Measurements from ENCODE around the gene CEP192. TPM values are rescaled to one million over a fixed set of nuclear protein-coding genes. Genes with fewer than 3 reads are reported as not detected.

The CEP192 gene
- polyA plus RNA-seq, 3 donors = 3.0 to 29.6 (median 3.7) TPM

DNA sequence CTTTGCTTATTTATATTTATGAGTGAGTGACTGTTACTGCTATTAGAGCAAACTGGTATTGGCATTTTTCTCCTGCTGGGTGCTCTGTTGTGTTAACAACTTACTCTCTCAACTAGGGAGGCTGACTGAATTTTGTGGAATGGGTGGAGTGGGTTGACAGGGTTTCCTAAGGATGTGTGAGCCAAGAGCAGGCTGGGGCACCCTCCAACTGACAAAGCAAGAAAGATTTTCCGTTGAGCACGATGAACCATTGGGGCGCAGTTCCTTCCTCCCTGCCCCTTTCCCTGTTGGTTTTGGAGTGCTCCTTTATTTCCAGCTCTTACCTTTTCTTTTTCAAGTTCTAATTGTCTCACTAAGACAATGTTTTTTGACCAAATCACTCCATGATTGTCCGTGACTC is 23.0 kb upstream of the CEP192 start:
- Mint-ChIP-seq H3K4me1 (no peaks in the 10 kb centered on the region), H3K9me3 (no peaks in the 10 kb centered on the region), H3K36me3 (peaks cover 39 to 81% of the 10 kb centered on the region in 2 donors), H3K27me3 (ENCODE audit: low read depth in 3 of 3) (no peaks in the 10 kb centered on the region), H3K27ac (no peak overlapping the region), H3K4me3 (no peak overlapping the region)
- Histone ChIP-seq H3K9ac (ENCODE audit: insufficient read depth, low read length, poor library complexity, severe bottlenecking) (no peak overlapping the region), H3K27me3 (ENCODE audit: control insufficient read depth in 2 of 2, insufficient read depth in 2 of 2, low read length in 2 of 2) (no peaks in the 10 kb centered on the region), H3K79me2 (ENCODE audit: insufficient read depth, low read length) (peaks cover 4% of the 10 kb centered on the region), H3K27ac (ENCODE audit: low read depth in 1 of 2, low read length in 2 of 2) (no peak overlapping the region), H4K20me1 (ENCODE audit: insufficient read depth, low read length) (no peaks in the 10 kb centered on the region), H3K4me3 (replicated peaks in 1 of 3; ENCODE audit: low read depth in 2 of 3, low read length in 3 of 3) (no peak overlapping the region), H2AFZ (ENCODE audit: insufficient read depth, low read depth, low read length, poor library complexity, severe bottlenecking) (no peak overlapping the region), H3K36me3 (replicated peaks in 1 of 2; ENCODE audit: control insufficient read depth in 1 of 2, insufficient read depth in 2 of 2, low read length in 2 of 2) (peaks cover 44 to 66% of the 10 kb centered on the region in 2 donors), H3K9me3 (replicated peaks in 1 of 2; ENCODE audit: control insufficient read depth in 1 of 2, insufficient read depth in 1 of 2, low read length in 2 of 2) (no peaks in the 10 kb centered on the region), H3K4me2 (replicated peaks; ENCODE audit: extremely low read depth, low read length, poor library complexity, severe bottlenecking) (no peak overlapping the region), H3K4me1 (ENCODE audit: control insufficient read depth in 1 of 2, insufficient read depth in 2 of 2, low read length in 2 of 2) (peaks cover 0 to 2% of the 10 kb centered on the region in 2 donors)
- DNase-seq = no peak
- TF ChIP-seq, protein P1, sequence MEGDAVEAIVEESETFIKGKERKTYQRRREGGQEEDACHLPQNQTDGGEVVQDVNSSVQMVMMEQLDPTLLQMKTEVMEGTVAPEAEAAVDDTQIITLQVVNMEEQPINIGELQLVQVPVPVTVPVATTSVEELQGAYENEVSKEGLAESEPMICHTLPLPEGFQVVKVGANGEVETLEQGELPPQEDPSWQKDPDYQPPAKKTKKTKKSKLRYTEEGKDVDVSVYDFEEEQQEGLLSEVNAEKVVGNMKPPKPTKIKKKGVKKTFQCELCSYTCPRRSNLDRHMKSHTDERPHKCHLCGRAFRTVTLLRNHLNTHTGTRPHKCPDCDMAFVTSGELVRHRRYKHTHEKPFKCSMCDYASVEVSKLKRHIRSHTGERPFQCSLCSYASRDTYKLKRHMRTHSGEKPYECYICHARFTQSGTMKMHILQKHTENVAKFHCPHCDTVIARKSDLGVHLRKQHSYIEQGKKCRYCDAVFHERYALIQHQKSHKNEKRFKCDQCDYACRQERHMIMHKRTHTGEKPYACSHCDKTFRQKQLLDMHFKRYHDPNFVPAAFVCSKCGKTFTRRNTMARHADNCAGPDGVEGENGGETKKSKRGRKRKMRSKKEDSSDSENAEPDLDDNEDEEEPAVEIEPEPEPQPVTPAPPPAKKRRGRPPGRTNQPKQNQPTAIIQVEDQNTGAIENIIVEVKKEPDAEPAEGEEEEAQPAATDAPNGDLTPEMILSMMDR (IDR thresholded peaks at IDR 0.05) = no peak
- intact Hi-C loops (cut with micrococcal nuclease) = no loop called here
- 96% methylated on average over 3 of the region's 4 CpGs for WGBS (ENCODE audit: insufficient coverage)

DNA sequence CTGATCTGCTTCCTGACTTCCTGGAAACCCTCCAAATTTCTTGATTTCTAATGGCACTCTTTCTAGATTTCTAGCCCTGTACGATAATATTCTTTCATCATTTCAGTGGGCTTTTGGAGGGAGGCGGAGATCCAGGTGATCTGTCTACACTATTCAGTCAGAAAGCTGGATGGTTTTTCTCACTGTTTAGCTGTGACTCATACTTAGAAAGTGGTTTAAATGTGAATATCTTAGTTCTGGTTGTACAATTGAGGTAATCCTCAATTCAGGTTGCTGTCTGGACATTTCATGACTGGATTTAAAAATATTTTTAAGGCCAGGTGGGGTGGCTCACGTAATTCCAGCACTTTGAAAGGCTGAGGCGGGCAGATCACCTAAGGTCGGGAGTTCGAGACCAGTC is 22.5 kb upstream of the CEP192 start:
- H3K27ac ChIP-seq (ENCODE audit: low read depth in 1 of 2, low read length in 2 of 2) = no peak overlapping the region
- peaks cover 0 to 2% of the 10 kb centered on the region in 2 donors for H3K4me1 ChIP-seq (ENCODE audit: control insufficient read depth in 1 of 2, insufficient read depth in 2 of 2, low read length in 2 of 2)
- no peaks in the 10 kb centered on the region for H4K20me1 ChIP-seq (ENCODE audit: insufficient read depth, low read length)
- H3K79me2 ChIP-seq (ENCODE audit: insufficient read depth, low read length) = peaks cover 4% of the 10 kb centered on the region
- no peak overlapping the region for H2AFZ ChIP-seq (ENCODE audit: insufficient read depth, low read depth, low read length, poor library complexity, severe bottlenecking)
- no peak overlapping the region for H3K4me3 Mint-ChIP-seq
- peaks cover 34 to 80% of the 10 kb centered on the region in 2 donors for H3K36me3 Mint-ChIP-seq
- H3K27me3 ChIP-seq (ENCODE audit: control insufficient read depth in 2 of 2, insufficient read depth in 2 of 2, low read length in 2 of 2) = no peaks in the 10 kb centered on the region
- peak overlapping the region in 2 of 7 donors; percentile 54 to 68 for H3K27ac Mint-ChIP-seq
- no peak overlapping the region for H3K4me3 ChIP-seq (replicated peaks in 1 of 3; ENCODE audit: low read depth in 2 of 3, low read length in 3 of 3)
- DNase-seq = no peak
- H3K27me3 Mint-ChIP-seq (ENCODE audit: low read depth in 3 of 3) = no peaks in the 10 kb centered on the region
- no peak overlapping the region for H3K4me2 ChIP-seq (replicated peaks; ENCODE audit: extremely low read depth, low read length, poor library complexity, severe bottlenecking)
- H3K36me3 ChIP-seq (replicated peaks in 1 of 2; ENCODE audit: control insufficient read depth in 1 of 2, insufficient read depth in 2 of 2, low read length in 2 of 2) = peaks cover 44 to 66% of the 10 kb centered on the region in 2 donors
- H3K9me3 Mint-ChIP-seq = no peaks in the 10 kb centered on the region
- intact Hi-C loops (cut with micrococcal nuclease) = no loop called here
- TF ChIP-seq, protein P1 (IDR thresholded peaks at IDR 0.05) = no peak
- H3K4me1 Mint-ChIP-seq = no peaks in the 10 kb centered on the region
- no peaks in the 10 kb centered on the region for H3K9me3 ChIP-seq (replicated peaks in 1 of 2; ENCODE audit: control insufficient read depth in 1 of 2, insufficient read depth in 1 of 2, low read length in 2 of 2)
- no peak overlapping the region for H3K9ac ChIP-seq (ENCODE audit: insufficient read depth, low read length, poor library complexity, severe bottlenecking)
- no CpG with 5 or more reads among the region's 6 CpGs for WGBS (ENCODE audit: insufficient coverage)
